NOMO-1 treated with DMSO at 0.1 percent for 48 hours (cell line): ENCODE results near the gene FUT8.

Experiments
- DNase-seq: peaks from one replicate; lab custom pipeline; 2025; ENCODE audit not compliant: unreplicated experiment; lab: John Stamatoyannopoulos, UW

FUT8 gene

GRCh38 chr14:65412032-65412846, at the start of gene FUT8:
Gene FUT8 (plus strand): TSS chr14:65412730. CDS start chr14:65561564, 148,834 bp downstream.
- DNase-seq: peak; percentile 69

GRCh38 chr14:65366802-65367565, 45.5 kb upstream of the FUT8 start:
- DNase-seq: no peak

DNA sequence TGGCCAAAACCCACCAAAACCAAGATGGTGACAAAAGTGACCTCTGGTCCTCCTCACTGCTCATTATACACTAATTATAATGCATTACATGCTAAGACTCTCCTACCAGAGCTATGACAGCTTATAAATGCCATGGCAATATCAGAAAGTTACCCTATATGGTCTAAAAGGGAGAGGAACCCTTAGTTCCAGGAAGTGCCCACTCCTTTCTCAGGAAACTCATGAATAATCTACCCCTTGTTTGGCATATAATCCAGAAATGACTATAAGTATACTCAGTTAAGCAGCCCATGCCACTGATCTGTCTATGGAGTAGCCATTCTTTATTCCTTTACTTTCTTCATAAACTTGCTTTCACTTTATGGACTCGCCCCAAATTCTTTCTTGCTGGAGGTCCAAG, 43.0 kb upstream of the FUT8 start:
- no peak for DNase-seq

- DNase-seq: no peak
Measured at GRCh38 chr14:65370801-65371248, 41.7 kb upstream of the FUT8 start.

- no peak for DNase-seq
Measured at GRCh38 chr14:65371784-65372183, 40.7 kb upstream of the FUT8 start.

DNA sequence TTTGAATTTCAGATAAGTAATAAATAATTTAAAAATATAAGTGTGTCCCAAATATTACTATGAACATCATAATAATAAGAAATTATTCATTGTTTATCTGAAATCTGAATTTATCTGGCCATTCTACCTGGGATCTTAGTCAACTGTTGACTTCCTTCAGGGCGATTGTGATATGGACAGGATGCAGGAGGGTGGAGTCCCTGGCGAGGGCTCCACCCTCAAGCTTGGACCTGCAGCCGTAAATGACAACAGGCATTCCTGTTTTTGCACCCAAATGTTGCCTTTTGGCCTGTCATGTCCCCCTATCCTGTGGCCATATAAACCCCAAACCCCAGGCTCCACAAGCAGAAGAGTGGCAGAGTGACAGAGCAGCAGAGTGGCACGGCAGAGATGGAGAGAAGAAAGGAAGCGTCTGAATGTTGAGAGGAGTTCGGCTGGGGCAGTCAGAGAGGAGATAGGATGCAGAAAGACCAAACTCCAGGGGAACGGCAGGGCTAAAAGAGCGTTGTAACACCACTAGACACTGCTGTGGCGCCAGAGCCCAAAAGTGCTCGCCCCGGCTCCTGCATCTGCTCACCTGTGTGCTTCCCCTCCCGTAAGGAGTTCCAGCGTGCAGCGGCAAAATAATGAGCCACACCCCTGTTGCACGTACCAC, 39.4 kb upstream of the FUT8 start:
- DNase-seq: no peak

DNA sequence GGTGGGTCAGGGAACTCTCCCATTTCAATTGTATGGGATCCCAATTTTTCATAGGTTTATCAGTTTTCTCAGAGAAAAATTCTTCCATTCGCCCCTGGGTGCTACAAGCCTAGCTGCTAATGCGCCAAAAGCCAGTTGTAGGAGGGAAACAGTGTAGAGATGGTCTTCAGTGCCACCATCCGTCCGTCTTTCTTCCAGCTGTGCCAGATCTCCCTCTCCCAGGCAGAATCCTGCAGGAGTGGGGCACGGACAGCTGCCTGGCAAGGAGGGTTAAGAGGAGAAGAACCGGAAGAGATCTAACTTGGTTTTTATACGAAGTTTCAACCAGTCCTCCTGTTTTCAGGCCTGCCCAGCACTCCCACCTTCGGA, 38.9 kb upstream of the FUT8 start:
- no peak for DNase-seq

- DNase-seq: no peak
Measured at GRCh38 chr14:65377576-65377975, 35.0 kb upstream of the FUT8 start.

DNA sequence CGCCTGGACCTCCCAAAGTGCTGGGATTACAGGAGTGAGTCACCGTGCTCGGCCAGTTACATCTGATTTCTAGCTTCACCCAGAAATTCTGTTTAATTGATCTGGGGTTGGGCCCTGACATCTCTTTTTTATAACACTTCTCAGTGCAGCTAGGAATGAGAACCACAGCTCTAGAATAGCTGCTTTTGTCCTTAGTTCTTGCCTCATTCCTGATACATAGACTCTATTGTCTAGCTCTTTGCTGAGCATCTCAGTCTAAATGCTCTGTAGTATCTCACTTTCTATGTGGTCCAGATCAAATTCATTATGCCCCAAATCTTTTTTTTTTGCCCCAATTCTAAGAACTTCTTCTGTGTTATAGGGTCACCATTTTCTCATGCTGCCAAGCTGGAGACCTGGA, 29.9 kb upstream of the FUT8 start:
- no peak for DNase-seq

- DNase-seq: no peak
Measured at GRCh38 chr14:65387171-65387570, 25.4 kb upstream of the FUT8 start.

DNA sequence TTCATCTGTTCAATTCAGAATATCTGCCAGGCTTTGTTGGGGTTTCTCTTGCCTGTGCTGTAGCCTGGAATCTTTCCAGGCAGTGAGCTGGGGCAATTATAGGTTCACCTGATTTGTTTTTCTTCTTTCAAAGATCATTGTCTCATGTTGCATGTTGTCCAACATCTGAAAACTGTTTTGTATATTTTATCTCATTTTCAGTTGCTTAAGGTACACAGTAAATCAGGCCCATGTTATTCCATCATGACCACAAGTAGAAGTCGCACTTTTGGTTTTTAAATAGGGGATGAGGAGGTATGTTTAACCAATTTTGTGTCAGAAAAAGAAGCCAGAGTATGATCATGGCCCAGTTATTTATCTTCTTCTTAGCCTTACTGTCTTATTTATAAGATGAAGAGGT, 24.9 kb upstream of the FUT8 start:
- DNase-seq: no peak

GRCh38 chr14:65392296-65392695, 20.2 kb upstream of the FUT8 start:
- no peak for DNase-seq

- DNase-seq: no peak
Measured at GRCh38 chr14:65396082-65396910, 16.2 kb upstream of the FUT8 start.

GRCh38 chr14:65403231-65403630, 9.3 kb upstream of the FUT8 start:
- DNase-seq: no peak

DNA sequence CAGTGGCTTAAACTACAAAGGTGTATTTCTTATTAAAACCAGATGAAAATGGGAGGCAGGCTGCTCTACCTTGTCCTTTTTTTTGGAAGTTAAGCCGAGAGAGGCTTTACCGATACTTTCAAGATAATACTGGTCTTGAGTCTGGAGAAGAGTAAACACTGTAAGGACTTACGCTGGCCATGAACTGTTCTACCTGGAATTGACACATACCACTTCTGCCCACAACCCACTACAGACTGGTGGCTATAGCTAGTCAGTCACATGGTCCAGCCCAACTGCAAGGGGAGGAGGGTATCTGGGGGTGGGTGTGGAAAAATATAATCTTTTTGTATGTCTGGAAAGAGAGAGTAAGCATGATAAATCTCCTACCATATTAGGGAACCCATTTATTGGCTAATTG, 4.4 kb upstream of the FUT8 start:
- DNase-seq: no peak

- DNase-seq: no peak
Measured at GRCh38 chr14:65410640-65411039, 1.9 kb upstream of the FUT8 start.

DNA sequence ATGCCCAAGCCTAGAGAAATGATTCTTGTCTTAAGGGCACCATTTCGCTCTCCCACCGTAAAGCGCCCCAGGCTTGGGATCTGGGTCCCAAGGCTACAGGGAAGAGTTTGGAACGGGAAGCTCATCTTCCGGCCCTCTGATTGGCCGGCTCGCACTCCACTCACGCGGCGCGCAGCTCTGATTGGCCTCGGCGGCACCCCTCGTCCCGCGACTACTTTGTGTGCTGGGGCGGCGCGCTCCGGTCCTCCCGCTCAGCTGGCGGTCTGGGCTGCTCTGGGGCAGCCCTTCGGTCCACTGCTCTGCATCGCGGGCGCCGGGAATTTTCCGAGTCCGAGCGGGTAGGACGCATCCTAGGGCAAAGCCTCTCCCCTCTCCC, 886 bp upstream of the FUT8 start:
- peak; percentile 57 for DNase-seq

GRCh38 chr14:65412856-65413738, 567 bp downstream of the FUT8 start:
- peak; percentile 35 for DNase-seq

GRCh38 chr14:65413739-65414045, 1.2 kb downstream of the FUT8 start:
- no peak for DNase-seq

DNA sequence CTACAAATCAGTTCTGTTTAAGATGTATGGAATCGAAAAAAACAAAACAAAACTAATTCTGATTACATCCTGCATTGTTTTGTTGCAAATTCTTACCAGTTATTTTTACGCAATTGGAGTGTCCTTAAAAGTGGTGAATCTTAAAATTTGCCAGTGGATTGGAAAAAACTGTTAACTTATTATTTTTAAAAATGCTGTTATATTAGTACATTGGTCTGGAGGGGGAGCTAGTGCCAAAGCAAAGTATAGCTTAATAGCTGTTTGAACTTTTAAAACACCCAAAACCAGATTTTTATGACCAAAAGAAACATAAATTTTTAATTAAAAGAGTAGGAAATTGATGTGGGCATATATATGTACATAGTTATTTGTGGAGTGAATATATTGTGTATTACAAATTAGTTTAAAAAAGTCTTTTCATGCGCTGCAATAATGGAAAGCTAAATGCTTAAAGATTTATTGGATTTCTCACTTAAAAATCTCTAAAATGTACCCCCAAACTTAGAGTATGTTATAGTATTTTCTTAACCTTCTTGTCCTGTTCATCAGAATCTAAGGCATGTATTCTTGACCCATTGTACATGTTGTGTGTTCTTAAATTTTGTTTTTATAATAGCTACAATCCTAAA, 2.5 kb downstream of the FUT8 start:
- peak; percentile 43 for DNase-seq
